A549 (cell line): ENCODE results near the gene PAX4. TPM values are rescaled to one million over a fixed set of nuclear protein-coding genes. Genes with fewer than 3 reads are reported as not detected.

Source experiments
- ATAC-seq, 2 experiments: fragments of 200-7000 bp in 1 of 2; fragments of >200 bp in 1 of 2; cut with Nextera tagmentation in 1 of 2; cut with Tn5 transposase in 1 of 2; 3 replicates each; pipeline versions ENCODE4 v1.8.0 to v1.9.1; 2018 to 2020; ENCODE audit warnings: mild to moderate bottlenecking in 1 of 2, moderate library complexity in 1 of 2
- CTCF ChIA-PET: fragments of 300-600 bp; sonication (Branson Sonifier 250); formaldehyde crosslinking; extraction: SDS; loops from one replicate; lab custom pipeline; 2021; ENCODE audit warnings: antibody characterized with exemption, inconsistent platforms; lab: Yijun Ruan, JAX
- POLR2A ChIA-PET: fragments of 350-600 bp; formaldehyde crosslinking; extraction: SDS; loops from one replicate; lab custom pipeline; 2021; ENCODE audit warnings: antibody characterized with exemption, inconsistent platforms; lab: Yijun Ruan, JAX
- DNase-seq, 2 experiments: peaks; one replicate each; pipeline versions ENCODE4 v3.0.0 to v3.0.0-alpha.2; 2011 to 2016; ENCODE audit warnings: low read depth in 1 of 2, low spot score in 1 of 2
- FAIRE-seq: peaks from 2 replicates; lab custom pipeline; 2011; peaks lifted over from hg19 to GRCh38; lab: Jason Lieb, UNC
- H3K27ac ChIP-seq, 2 experiments: fragments of >200 bp; sonication (Bioruptor Twin); formaldehyde crosslinking; 3 replicates each; pipeline ENCODE4 v1.5.1; 2016 to 2017
- H3K4me1 ChIP-seq: fragments of >200 bp; sonication (Bioruptor Twin); formaldehyde crosslinking; 3 replicates; pipeline ENCODE4 v1.6.1; 2016
- H3K4me2 ChIP-seq: fragments of >200 bp; sonication (Bioruptor Twin); formaldehyde crosslinking; 3 replicates; pipeline ENCODE4 v1.6.1; 2016
- H3K4me3 ChIP-seq: fragments of >200 bp; sonication (Bioruptor Twin); formaldehyde crosslinking; 3 replicates; pipeline ENCODE4 v1.5.1; 2016
- H3K9me3 ChIP-seq: fragments of >200 bp; sonication (Bioruptor Twin); formaldehyde crosslinking; 3 replicates; pipeline ENCODE4 v1.6.1; 2016
- BHLHE40 ChIP-seq: IDR thresholded peaks from 2 replicates; pipeline ENCODE4 v1.6.1; 2012; ENCODE audit warnings: low read depth, low read length, inconsistent platforms
- CBX2 ChIP-seq: fragments of 200-600 bp; sonication (generic); IDR thresholded peaks from 2 replicates; pipeline ENCODE4 v1.6.1; 2016; ENCODE audit warnings: low read depth, mild to moderate bottlenecking, borderline replicate concordance
- CBX8 ChIP-seq: fragments of 200-600 bp; sonication (generic); IDR thresholded peaks from 2 replicates; pipeline ENCODE4 v1.6.1; 2016
- CTCF ChIP-seq: fragments of >200 bp; sonication (Bioruptor Twin); formaldehyde crosslinking; IDR thresholded peaks from 3 replicates; pipeline ENCODE4 v1.5.1; 2016
- EHMT2 ChIP-seq: fragments of 200-600 bp; sonication (generic); IDR thresholded peaks from 2 replicates; pipeline ENCODE4 v1.6.1; 2016; ENCODE audit warnings: antibody characterized with exemption, low read depth, mild to moderate bottlenecking, moderate library complexity
- ELK1 ChIP-seq: fragments of 150-350 bp; IDR thresholded peaks from 2 replicates; pipeline ENCODE4 v1.6.1; 2014; ENCODE audit warnings: low read depth, mild to moderate bottlenecking, low read length
- EP300 ChIP-seq, 2 experiments: fragments of >200 bp; sonication (Bioruptor Twin); formaldehyde crosslinking; IDR thresholded peaks; 2 replicates in 1 of 2; 3 replicates in 1 of 2; pipeline ENCODE4 v1.6.1; 2016 to 2017
- ESRRA ChIP-seq: fragments of 150-350 bp; IDR thresholded peaks from 2 replicates; pipeline ENCODE4 v1.6.1; 2014; ENCODE audit warnings: mild to moderate bottlenecking, low read length, borderline replicate concordance
- FOSL2 ChIP-seq, 2 experiments: fragments of 450-650 bp in 1 of 2; fragments of >200 bp in 1 of 2; sonication (Bioruptor Twin) in 1 of 2; formaldehyde crosslinking; IDR thresholded peaks; 2 replicates each; pipeline versions ENCODE4 v1.5.0 to v1.6.1; 2016 to 2020; ENCODE audit warnings: mild to moderate bottlenecking in 1 of 2, moderate library complexity in 1 of 2
- HES2 ChIP-seq: fragments of >200 bp; sonication (Bioruptor Twin); formaldehyde crosslinking; IDR thresholded peaks from 2 replicates; pipeline ENCODE4 v1.6.1; 2016
- HMGXB4 ChIP-seq: fragments of 250-450 bp; sonication (Bioruptor Pico); IDR thresholded peaks from 2 replicates; pipeline ENCODE4 v1.5.0; 2021; ENCODE audit warnings: mild to moderate bottlenecking, moderate library complexity, borderline replicate concordance
- HOXA7 ChIP-seq: fragments of 250-450 bp; sonication (Bioruptor Pico); IDR thresholded peaks from 2 replicates; pipeline ENCODE4 v1.5.0; 2020; ENCODE audit warnings: mild to moderate bottlenecking, moderate library complexity
- JUN ChIP-seq, 2 experiments: fragments of >200 bp; sonication (Bioruptor Twin); formaldehyde crosslinking; IDR thresholded peaks; 2 replicates in 1 of 2; 3 replicates in 1 of 2; pipeline ENCODE4 v1.6.1; 2016 to 2017
- KDM5A ChIP-seq: fragments of 200-600 bp; sonication (generic); IDR thresholded peaks from 2 replicates; pipeline ENCODE4 v1.6.1; 2016; ENCODE audit warnings: antibody characterized with exemption, mild to moderate bottlenecking
- MAFK ChIP-seq: fragments of 450-650 bp; IDR thresholded peaks from 2 replicates; pipeline ENCODE4 v1.6.1; 2014; ENCODE audit not compliant: partially characterized antibody
- MAX ChIP-seq: IDR thresholded peaks from 2 replicates; pipeline ENCODE4 v1.6.1; 2012
- MYC ChIP-seq: IDR thresholded peaks from 2 replicates; pipeline ENCODE4 v1.6.1; 2012; ENCODE audit warnings: mild to moderate bottlenecking, inconsistent platforms, low read length, improper control_type of control experiment, borderline replicate concordance
- POLR2A ChIP-seq: IDR thresholded peaks from 2 replicates; pipeline ENCODE4 v1.6.1; 2012; ENCODE audit warnings: mild to moderate bottlenecking, low read length
- POLR2AphosphoS2 ChIP-seq: conservative IDR thresholded peaks from 2 replicates; pipeline ENCODE4 v1.6.1; 2012; ENCODE audit warnings: low read length, improper control_type of control experiment, inconsistent platforms
- RAD21 ChIP-seq, 2 experiments: fragments of >200 bp in 1 of 2; sonication (Bioruptor Twin) in 1 of 2; formaldehyde crosslinking in 1 of 2; IDR thresholded peaks in 1 of 2; conservative IDR thresholded peaks in 1 of 2; 2 replicates in 1 of 2; 3 replicates in 1 of 2; pipeline ENCODE4 v1.6.1; 2012 to 2018; ENCODE audit warnings: inconsistent platforms in 1 of 2
- RCOR1 ChIP-seq: fragments of 150-350 bp; IDR thresholded peaks from 2 replicates; pipeline ENCODE4 v1.6.1; 2014; ENCODE audit warnings: antibody characterized with exemption, low read length, low read depth
- RNF2 ChIP-seq: fragments of 200-600 bp; sonication (generic); IDR thresholded peaks from 2 replicates; pipeline ENCODE4 v1.6.1; 2016; ENCODE audit warnings: low read depth, mild to moderate bottlenecking, antibody characterized with exemption, moderate library complexity, borderline replicate concordance
- SMC3 ChIP-seq: fragments of >200 bp; sonication (Bioruptor Twin); formaldehyde crosslinking; IDR thresholded peaks from 3 replicates; pipeline ENCODE4 v1.6.1; 2018; ENCODE audit warnings: inconsistent platforms
- TFCP2L1 ChIP-seq: fragments of 250-450 bp; sonication (Bioruptor Pico); IDR thresholded peaks from 2 replicates; pipeline ENCODE4 v1.5.0; 2021; ENCODE audit warnings: mild to moderate bottlenecking
- TP53 ChIP-seq: fragments of 250-450 bp; sonication (Bioruptor Pico); IDR thresholded peaks from 2 replicates; pipeline ENCODE4 v1.5.0; 2021; ENCODE audit warnings: mild to moderate bottlenecking, moderate library complexity
- ZC3H11A ChIP-seq: fragments of 450-650 bp; IDR thresholded peaks from 2 replicates; pipeline ENCODE4 v1.6.1; 2014; ENCODE audit warnings: antibody characterized with exemption, mild to moderate bottlenecking
- ZFP36 ChIP-seq: fragments of 450-650 bp; IDR thresholded peaks from 2 replicates; pipeline ENCODE4 v1.6.1; 2014; ENCODE audit warnings: borderline replicate concordance; ENCODE audit not compliant: partially characterized antibody
- WGBS: methylation state at CpG from one replicate; pipeline ENCODE4 v1.1.6; 2017; ENCODE audit errors: missing lambda C conversion rate; 5-methylcytosine and 5-hydroxymethylcytosine counted together
- polyA plus RNA-seq, 4 experiments: library from polyadenylated mRNA; depleted of rRNA in 3 of 4; stranded (reverse); fragments of >200 nt; fragmentation: RNase III in 1 of 4; extraction: RNeasy Plus Mini Kit Qiagen cat#74134 plus additional on column Dnase treatment in 1 of 4; gene quantifications; 2 replicates in 3 of 4; 3 replicates in 1 of 4; pipeline ENCODE4 v1.2.3, GENCODE V29; 2011 to 2017

Gene PAX4
- polyA plus RNA-seq, 2 of the 4 experiments (the other 2 are of a cell fraction) = not detected

- WGBS = 43% methylated on average over 6 of the region's 6 CpGs
- H3K4me2 ChIP-seq = no peak overlapping the region
- no peak overlapping the region for H3K4me3 ChIP-seq
- POLR2A ChIA-PET = no interaction called here
- H3K4me1 ChIP-seq = no peaks in the 10 kb centered on the region
- DNase-seq = peak; percentile 35 to 47
- CTCF ChIA-PET = interaction anchor here (1.2 kb wide), 1 partner anchor 9 kb away, joined by 6 read pairs; the partner anchor contains the start of gene ARF5
- no peak for FAIRE-seq
- ATAC-seq = peak in 1 of 2 experiments; percentile 80; a peak in 3 of 6 replicates
- no peak overlapping the region for H3K27ac ChIP-seq
- H3K9me3 ChIP-seq = no peaks in the 10 kb centered on the region
- TF ChIP-seq RAD21 (conservative IDR thresholded peaks at IDR 0.05 in 1 of 2, IDR thresholded peaks at IDR 0.05 in 1 of 2) (peak in 1 of 2 experiments; percentile 34; a peak in 2 of 5 replicates), MAX (no peak)
Measured at GRCh38 chr7:127598318-127598717, 19.6 kb downstream of the PAX4 start.

GRCh38 chr7:127595737-127596136 is 22.2 kb downstream of the PAX4 start:
- WGBS = 59% methylated on average over 5 of the region's 5 CpGs
- DNase-seq (no peak), ATAC-seq (no peak), FAIRE-seq (no peak)
- H3K27ac ChIP-seq = no peak overlapping the region
- H3K4me1 ChIP-seq = no peaks in the 10 kb centered on the region
- POLR2A ChIA-PET = no interaction called here
- TF ChIP-seq POLR2AphosphoS2 (no peak), EHMT2 (no peak), MYC (no peak), ESRRA (no peak), TP53 (CRISPR knock-in tag) (no peak), KDM5A (no peak)
- no peak overlapping the region for H3K4me3 ChIP-seq
- CTCF ChIA-PET = no interaction called here
- no peak overlapping the region for H3K4me2 ChIP-seq
- no peaks in the 10 kb centered on the region for H3K9me3 ChIP-seq

GRCh38 chr7:127594490-127594889 is 23.5 kb downstream of the PAX4 start:
- Histone ChIP-seq H3K27ac (no peak overlapping the region), H3K9me3 (no peaks in the 10 kb centered on the region), H3K4me1 (peaks cover 2% of the 10 kb centered on the region; the same call in 2 of the 3 replicates), H3K4me3 (no peak overlapping the region), H3K4me2 (no peak overlapping the region)
- no peak for FAIRE-seq
- TF ChIP-seq CBX2 (no peak), EP300 (IDR thresholded peaks at IDR 0.05) (no peak), HES2 (no peak), ZC3H11A (no peak), SMC3 (no peak), RCOR1 (no peak), JUN (IDR thresholded peaks at IDR 0.05) (no peak)
- WGBS = 36% methylated on average over 1 of the region's 1 CpG
- CTCF ChIA-PET = interaction anchor here (0.9 kb wide), 1 partner anchor 10 kb away, joined by 3 read pairs; no protein-coding TSS in a partner anchor
- POLR2A ChIA-PET = no interaction called here
- no peak for ATAC-seq
- no peak for DNase-seq

- no peak overlapping the region for H3K4me2 ChIP-seq
- ATAC-seq = no peak
- CTCF ChIA-PET = interaction anchor here (1.3 kb wide), 1 partner anchor 24 kb away, joined by 3 read pairs; no protein-coding TSS in a partner anchor
- no peak overlapping the region for H3K27ac ChIP-seq
- H3K4me1 ChIP-seq = peaks cover 11% of the 10 kb centered on the region
- POLR2A ChIA-PET = no interaction called here
- DNase-seq = no peak
- no peak for FAIRE-seq
- H3K4me3 ChIP-seq = no peak overlapping the region
- 76% methylated on average over 4 of the region's 4 CpGs for WGBS
- no peaks in the 10 kb centered on the region for H3K9me3 ChIP-seq
- no peak for TF ChIP-seq TFCP2L1 (CRISPR knock-in tag)
- TF ChIP-seq POLR2A = no peak
- no peak for TF ChIP-seq CBX8
- no peak for TF ChIP-seq ELK1
- TF ChIP-seq FOSL2 (IDR thresholded peaks at IDR 0.05) = no peak
- TF ChIP-seq FOSL2 (CRISPR knock-in tag; IDR thresholded peaks at IDR 0.05) = no peak
- no peak for TF ChIP-seq MAFK
- no peak for TF ChIP-seq HOXA7 (CRISPR knock-in tag)
- no peak for TF ChIP-seq BHLHE40
- TF ChIP-seq HMGXB4 = no peak
- TF ChIP-seq ZFP36 = no peak
- no peak for TF ChIP-seq RNF2
- TF ChIP-seq CTCF = no peak
- no peak for TF ChIP-seq MYC
Measured at GRCh38 chr7:127592550-127592949, 25.4 kb downstream of the PAX4 start.
